Cardiac fibroblast (primary cell): ENCODE results near the gene APBA2.
"Not testable (repeated sequence)": the region's sequence is repeated elsewhere in the genome, so short reads cannot be mapped to it uniquely, and the experiment has no call there.

ENCODE experiments used
- DNase-seq, 2 donors: peaks; one replicate each; pipeline versions ENCODE4 v3.0.0 to v3.0.0-alpha.2; 2010; ENCODE audit warnings: low read depth in 2 of 2
- H3K4me3 ChIP-seq, 2 donors: replicated peaks in 1 of 2; 1 replicate in 1 of 2; 2 replicates in 1 of 2; pipeline ENCODE4 v1.5.1; 2011; ENCODE audit warnings: low read depth in 2 of 2, low read length in 2 of 2, mild to moderate bottlenecking in 2 of 2, moderate library complexity in 1 of 2
- CTCF ChIP-seq: IDR thresholded peaks from one replicate; pipeline ENCODE4 v1.5.1; 2011; ENCODE audit warnings: low read depth, mild to moderate bottlenecking, low read length, inconsistent platforms

APBA2 gene

GRCh38 chr15:28885630-28886430 is at the start of gene APBA2:
Gene APBA2, plus strand, starts transcription at chr15:28885974. Its CDS starts 167,911 bp downstream, at chr15:29053885.
- DNase-seq: peak; percentile 38 to 52
- no peak for TF ChIP-seq CTCF
- peak within 1 kb of the TSS; percentile 59 to 62 for H3K4me3 ChIP-seq

GRCh38 chr15:28840285-28840684 is 45.5 kb upstream of the APBA2 start:
- not testable (repeated sequence) for H3K4me3 ChIP-seq, DNase-seq

- not testable (repeated sequence) for DNase-seq, H3K4me3 ChIP-seq
These were observed 43.6 kb upstream of the APBA2 start for GRCh38 chr15:28842210-28842609.

GRCh38 chr15:28843520-28843919 is 42.3 kb upstream of the APBA2 start:
- H3K4me3 ChIP-seq, DNase-seq: not testable (repeated sequence)

- H3K4me3 ChIP-seq, DNase-seq: not testable (repeated sequence)
These were observed 41.6 kb upstream of the APBA2 start for GRCh38 chr15:28844147-28844546.

GRCh38 chr15:28847247-28847646 is 38.5 kb upstream of the APBA2 start:
- H3K4me3 ChIP-seq, DNase-seq: not testable (repeated sequence)

- DNase-seq: not testable (repeated sequence)
These were observed 37.8 kb upstream of the APBA2 start for GRCh38 chr15:28847959-28848358.

GRCh38 chr15:28848521-28848920 is 37.3 kb upstream of the APBA2 start, which contains the start of gene GOLGA6L7:
Gene GOLGA6L7, minus strand, starts transcription at chr15:28848644. Its CDS starts 95 bp downstream, at chr15:28848549.
- H3K4me3 ChIP-seq: not testable (repeated sequence)
- peak in 1 of 2 donors; percentile 3 for DNase-seq

More at GRCh38 chr15:28847959-28848358, 37.8 kb upstream of the APBA2 start:
- H3K4me3 ChIP-seq: not testable (repeated sequence)

GRCh38 chr15:28849271-28849670 is 36.5 kb upstream of the APBA2 start:
- not testable (repeated sequence) for DNase-seq, H3K4me3 ChIP-seq

- not testable (repeated sequence) for H3K4me3 ChIP-seq, DNase-seq
These were observed 36.0 kb upstream of the APBA2 start for GRCh38 chr15:28849766-28850165.

- not testable (repeated sequence) for H3K4me3 ChIP-seq, DNase-seq
These were observed 32.1 kb upstream of the APBA2 start for GRCh38 chr15:28853654-28854053.

- H3K4me3 ChIP-seq: not testable (repeated sequence)
- DNase-seq: peak in 1 of 2 donors; percentile 9
These were observed 31.2 kb upstream of the APBA2 start for GRCh38 chr15:28854578-28854977.

GRCh38 chr15:28861031-28861534 is 24.7 kb upstream of the APBA2 start:
- no peak overlapping the region for H3K4me3 ChIP-seq
- DNase-seq: peak; percentile 82 to 83
- no peak for TF ChIP-seq CTCF

GRCh38 chr15:28861589-28862293 is 24.0 kb upstream of the APBA2 start:
- peak in 1 of 2 donors; percentile 7 for DNase-seq

More at GRCh38 chr15:28861589-28862293, 24.0 kb upstream of the APBA2 start:
- not testable (repeated sequence) for H3K4me3 ChIP-seq
